Fibroblast of skin of abdomen (primary cell): ENCODE results near the gene VASH1.

Experiments
- DNase-seq: peaks from one replicate; pipeline ENCODE4 v3.0.0-alpha.2; 2013

Gene VASH1

GRCh38 chr14:76832503-76832988 lies 71.3 kb downstream of the VASH1 start:
- no peak for DNase-seq
